Fibroblast of lung (primary cell): Measurements from ENCODE around the gene ROR2.

ENCODE experiments used
- CTCF ChIP-seq, 2 donors: IDR thresholded peaks in 1 of 2; conservative IDR thresholded peaks in 1 of 2; 1 replicate in 1 of 2; 2 replicates in 1 of 2; pipeline ENCODE4 v1.5.1; 2011 to 2012; ENCODE audit warnings: low read length in 2 of 2, control low read depth in 1 of 2, inconsistent platforms in 1 of 2, low read depth in 1 of 2, mild to moderate bottlenecking in 1 of 2
- EZH2 ChIP-seq: IDR thresholded peaks from 2 replicates; pipeline ENCODE4 v1.5.1; 2012; ENCODE audit warnings: low read length, control low read depth, mild to moderate bottlenecking; ENCODE audit errors: missing control alignments

GRCh38 chr9:91920630-91921350 lies 29.2 kb downstream of the ROR2 start:
- TF ChIP-seq CTCF (conservative IDR thresholded peaks at IDR 0.05 in 1 of 2, IDR thresholded peaks at IDR 0.05 in 1 of 2; ENCODE audit: low read depth in 1 of 2, low read length in 2 of 2) = no peak
- no peak for TF ChIP-seq EZH2
